Glutamatergic neuron (in vitro differentiated cells): Measurements from ENCODE around the gene NAPA. TPM values are rescaled to one million over a fixed set of nuclear protein-coding genes. Genes with fewer than 3 reads are reported as not detected.

Source experiments
- DNase-seq: peaks from one replicate; pipeline ENCODE4 v3.0.0; 2022
- H3K27ac Mint-ChIP-seq: one replicate; pipeline ENCODE4 v1.8.0; 2020; ENCODE audit warnings: mild to moderate bottlenecking, mixed read lengths, inconsistent platforms; ENCODE audit not compliant: unreplicated experiment
- H3K27me3 Mint-ChIP-seq: one replicate; pipeline ENCODE4 v1.8.0; 2020; ENCODE audit warnings: mild to moderate bottlenecking, moderate library complexity, mixed read lengths, inconsistent platforms; ENCODE audit not compliant: unreplicated experiment
- H3K36me3 Mint-ChIP-seq: one replicate; pipeline ENCODE4 v1.8.0; 2020; ENCODE audit warnings: mild to moderate bottlenecking, mixed read lengths, inconsistent platforms; ENCODE audit not compliant: unreplicated experiment
- H3K4me1 Mint-ChIP-seq: one replicate; pipeline ENCODE4 v1.8.0; 2020; ENCODE audit warnings: mild to moderate bottlenecking, low read depth, mixed read lengths, inconsistent platforms; ENCODE audit not compliant: unreplicated experiment
- H3K4me3 Mint-ChIP-seq: one replicate; pipeline ENCODE4 v1.8.0; 2020; ENCODE audit warnings: mild to moderate bottlenecking, mixed read lengths, inconsistent platforms; ENCODE audit not compliant: unreplicated experiment
- H3K9me3 Mint-ChIP-seq: one replicate; pipeline ENCODE4 v1.8.0; 2020; ENCODE audit warnings: mild to moderate bottlenecking, moderate library complexity, mixed read lengths, inconsistent platforms; ENCODE audit not compliant: unreplicated experiment
- CTCF ChIP-seq: fragments of 200-600 bp; sonication (generic); IDR thresholded peaks from one replicate; pipeline ENCODE4 v1.5.0; 2021; ENCODE audit not compliant: partially characterized antibody, unreplicated experiment
- total RNA-seq: library from RNA; stranded (reverse); fragmentation: NEBNext Ultra II Directional; extraction: Animal tissue kit (Norgen Biotek cat#: 25700); gene quantifications from one replicate; pipeline ENCODE4 v1.2.1, GENCODE V29; 2021; ENCODE audit not compliant: unreplicated experiment

Gene NAPA
- total RNA-seq, 1 donor from 2014 or later: 262 TPM

DNA sequence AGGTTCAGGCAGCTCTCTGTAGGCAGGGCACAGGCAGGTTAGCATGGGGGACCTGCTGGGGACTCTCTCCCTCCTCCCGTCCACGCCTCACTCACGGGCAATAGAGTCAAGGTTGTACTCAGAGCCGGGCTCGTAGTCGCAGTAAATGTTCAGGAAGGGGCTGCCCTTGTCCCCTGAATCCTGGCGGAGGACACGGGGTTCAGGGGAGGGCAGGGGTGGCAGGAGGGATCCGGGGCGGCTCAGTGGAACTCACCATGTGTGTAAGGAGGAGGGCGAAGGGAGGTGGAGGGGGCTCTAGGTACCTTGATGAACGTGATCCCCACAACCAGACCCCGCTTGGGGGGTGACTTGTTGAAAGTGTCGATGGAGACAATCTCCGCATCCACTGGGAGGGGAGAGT lies 31.7 kb downstream of the NAPA start:
- Mint-ChIP-seq H3K4me1 (peaks cover 18% of the 10 kb centered on the region), H3K36me3 (peaks cover 4% of the 10 kb centered on the region), H3K27me3 (peaks cover 5% of the 10 kb centered on the region), H3K4me3 (peak overlapping the region; percentile 94), H3K9me3 (peaks cover 15% of the 10 kb centered on the region), H3K27ac (no peak overlapping the region)
- no peak for DNase-seq
- no peak for TF ChIP-seq CTCF

DNA sequence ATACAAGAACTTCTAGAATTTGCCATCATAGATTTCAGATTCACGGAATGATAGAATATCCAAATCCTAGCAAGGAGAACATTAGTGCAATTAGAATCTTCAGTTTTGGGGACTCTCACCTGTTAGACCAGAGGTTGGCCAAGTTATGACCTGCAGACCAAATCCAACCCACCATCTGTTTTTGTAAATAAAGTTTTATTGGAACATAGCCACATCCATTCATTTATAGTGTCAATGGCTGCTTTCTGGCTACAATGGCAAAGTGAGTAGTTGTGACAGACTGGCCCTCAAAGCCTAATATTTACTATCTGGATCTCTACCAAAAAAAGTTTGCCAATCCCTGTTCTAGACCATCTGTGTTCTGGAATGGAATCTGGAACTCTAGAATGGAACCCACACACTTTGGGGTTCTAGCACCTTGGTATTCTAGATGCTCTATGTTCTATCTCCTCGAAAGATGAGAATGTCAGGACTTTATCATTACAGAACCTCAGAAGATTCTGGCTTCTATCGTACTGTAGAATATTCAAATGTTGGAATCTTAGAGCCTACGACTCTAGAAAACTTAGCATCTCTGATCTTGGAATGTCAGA lies 33.3 kb downstream of the NAPA start:
- Mint-ChIP-seq H3K9me3 (peaks cover 12% of the 10 kb centered on the region), H3K4me1 (peaks cover 12% of the 10 kb centered on the region), H3K36me3 (no peaks in the 10 kb centered on the region), H3K4me3 (no peak overlapping the region), H3K27me3 (peaks cover 5% of the 10 kb centered on the region), H3K27ac (no peak overlapping the region)
- TF ChIP-seq CTCF: no peak
- DNase-seq: no peak

DNA sequence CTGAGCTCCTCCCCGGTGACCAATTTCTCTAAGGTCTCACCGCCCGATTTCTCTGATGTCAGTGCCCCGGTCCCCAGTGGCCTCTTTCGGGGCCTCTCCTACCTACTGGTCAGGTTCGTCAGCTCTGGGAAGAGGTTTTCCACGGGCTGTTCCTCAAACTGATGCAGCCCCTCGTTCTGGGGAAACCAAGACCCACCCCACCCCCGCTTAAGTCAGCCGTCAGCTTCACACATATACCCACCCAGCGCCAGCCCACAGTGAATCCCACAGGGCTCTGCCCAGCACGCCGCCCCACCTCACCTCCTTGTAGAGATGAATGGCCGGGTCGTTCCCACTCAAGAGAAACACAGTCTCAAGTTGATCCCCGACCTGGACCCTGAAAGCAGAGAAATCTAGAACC lies 34.2 kb downstream of the NAPA start:
- peak overlapping the region; percentile 68 for H3K4me3 Mint-ChIP-seq
- no peak for DNase-seq
- peaks cover 5% of the 10 kb centered on the region for H3K27me3 Mint-ChIP-seq
- H3K36me3 Mint-ChIP-seq: no peaks in the 10 kb centered on the region
- peaks cover 12% of the 10 kb centered on the region for H3K4me1 Mint-ChIP-seq
- peak overlapping the region; percentile 68 for H3K27ac Mint-ChIP-seq
- TF ChIP-seq CTCF: no peak
- H3K9me3 Mint-ChIP-seq: peaks cover 12% of the 10 kb centered on the region

GRCh38 chr19:47479701-47480503 lies 35.0 kb downstream of the NAPA start:
- H3K27ac Mint-ChIP-seq: no peak overlapping the region

More at GRCh38 chr19:47479701-47480503, 35.0 kb downstream of the NAPA start:
- H3K36me3 Mint-ChIP-seq: no peaks in the 10 kb centered on the region
- no peak for TF ChIP-seq CTCF
- peaks cover 5% of the 10 kb centered on the region for H3K27me3 Mint-ChIP-seq
- H3K9me3 Mint-ChIP-seq: peaks cover 12% of the 10 kb centered on the region
- DNase-seq: peak; percentile 67
- peak overlapping the region; percentile 74 for H3K4me3 Mint-ChIP-seq
- H3K4me1 Mint-ChIP-seq: peaks cover 15% of the 10 kb centered on the region
